GM18526 (cell line): ENCODE results near the gene VRTN.

Experiments used
- POLR2A ChIP-seq: IDR thresholded peaks from 3 replicates; pipeline ENCODE4 v1.6.1; 2011; ENCODE audit not compliant: insufficient read length; ENCODE audit errors: extremely low read depth

VRTN gene

GRCh38 chr14:74348241-74348734, at the start of gene VRTN:
Gene VRTN (plus strand): TSS chr14:74348471. CDS start chr14:74356784, 8,313 bp downstream.
- no peak for TF ChIP-seq POLR2A

- no peak for TF ChIP-seq POLR2A
Observed at GRCh38 chr14:74299061-74299545, 49.2 kb upstream of the VRTN start.

- no peak for TF ChIP-seq POLR2A
Observed at GRCh38 chr14:74301594-74302151, 46.6 kb upstream of the VRTN start.

- TF ChIP-seq POLR2A, result no peak
Observed at GRCh38 chr14:74302152-74302628, 46.1 kb upstream of the VRTN start.

- peak; percentile 91 for TF ChIP-seq POLR2A
Observed at GRCh38 chr14:74302634-74303569, 45.4 kb upstream of the VRTN start, which contains the start of gene ABCD4. Gene ABCD4 (minus strand): TSS chr14:74302934. CDS start chr14:74302912, 22 bp downstream.

- TF ChIP-seq POLR2A, result no peak
Observed at GRCh38 chr14:74308695-74309094, 39.6 kb upstream of the VRTN start.

GRCh38 chr14:74309125-74310022, 38.9 kb upstream of the VRTN start:
- TF ChIP-seq POLR2A, result no peak

- no peak for TF ChIP-seq POLR2A
Observed at GRCh38 chr14:74312161-74312560, 36.1 kb upstream of the VRTN start.

- TF ChIP-seq POLR2A, result no peak
Observed at GRCh38 chr14:74313601-74314000, 34.7 kb upstream of the VRTN start.

- no peak for TF ChIP-seq POLR2A
Observed at GRCh38 chr14:74314576-74314975, 33.7 kb upstream of the VRTN start.

- TF ChIP-seq POLR2A, result no peak
Observed at GRCh38 chr14:74324931-74325361, 23.3 kb upstream of the VRTN start.

GRCh38 chr14:74325446-74325845, 22.8 kb upstream of the VRTN start:
- no peak for TF ChIP-seq POLR2A

GRCh38 chr14:74326369-74327152, 21.7 kb upstream of the VRTN start:
- TF ChIP-seq POLR2A, result no peak

- TF ChIP-seq POLR2A, result no peak
Observed at GRCh38 chr14:74333909-74334308, 14.4 kb upstream of the VRTN start.
